Fibroblast of lung (primary cell): ENCODE measurements around the gene GRAP2. TPM values are rescaled to one million over a fixed set of nuclear protein-coding genes. Genes with fewer than 3 reads are reported as not detected.

Experiments
- DNase-seq, 2 donors: peaks; one replicate each; pipeline versions ENCODE4 v3.0.0 to v3.0.0-alpha.2; 2010; ENCODE audit warnings: low read depth in 2 of 2
- H2AFZ ChIP-seq: 2 replicates; pipeline ENCODE4 v1.5.1; 2012; ENCODE audit warnings: low read length, control low read depth, inconsistent platforms
- H3K27ac ChIP-seq: 2 replicates; pipeline ENCODE4 v1.5.1; 2011; ENCODE audit warnings: low read length, control low read depth; ENCODE audit not compliant: insufficient read depth
- H3K27me3 ChIP-seq: 2 replicates; pipeline ENCODE4 v1.5.1; 2011; ENCODE audit warnings: mild to moderate bottlenecking, low read length; ENCODE audit not compliant: control insufficient read depth, insufficient read depth
- H3K36me3 ChIP-seq: 2 replicates; pipeline ENCODE4 v1.5.1; 2011; ENCODE audit warnings: low read length; ENCODE audit not compliant: control insufficient read depth, insufficient read depth
- H3K4me1 ChIP-seq: 2 replicates; pipeline ENCODE4 v1.5.1; 2011; ENCODE audit warnings: low read length; ENCODE audit not compliant: control insufficient read depth, insufficient read depth; ENCODE audit errors: extremely low read depth
- H3K4me2 ChIP-seq: 2 replicates; pipeline ENCODE4 v1.5.1; 2011; ENCODE audit warnings: low read length, control low read depth; ENCODE audit not compliant: insufficient read depth; ENCODE audit errors: extremely low read depth
- H3K4me3 ChIP-seq, 4 experiments: fragments of 200-600 bp in 1 of 4; sonication (generic) in 1 of 4; replicated peaks in 1 of 4; 2 replicates each; pipeline ENCODE4 v1.5.1; 2011 to 2016; ENCODE audit warnings: low read length in 4 of 4, low read depth in 3 of 4, mild to moderate bottlenecking in 3 of 4, control low read depth in 2 of 4, inconsistent platforms in 1 of 4, mixed read lengths in 1 of 4; ENCODE audit not compliant: insufficient read depth in 1 of 4; ENCODE audit errors: control extremely low read depth in 1 of 4
- H3K79me2 ChIP-seq: 2 replicates; pipeline ENCODE4 v1.5.1; 2012; ENCODE audit warnings: mild to moderate bottlenecking, low read length, inconsistent platforms; ENCODE audit not compliant: control insufficient read depth, insufficient read depth
- H3K9ac ChIP-seq: 2 replicates; pipeline ENCODE4 v1.5.1; 2011; ENCODE audit warnings: mild to moderate bottlenecking, low read length, control low read depth; ENCODE audit not compliant: insufficient read depth
- H3K9me3 ChIP-seq: 2 replicates; pipeline ENCODE4 v1.5.1; 2012; ENCODE audit warnings: low read depth, low read length; ENCODE audit not compliant: control insufficient read depth, insufficient read depth
- H4K20me1 ChIP-seq: 2 replicates; pipeline ENCODE4 v1.5.1; 2011; ENCODE audit warnings: low read length; ENCODE audit not compliant: control insufficient read depth, insufficient read depth; ENCODE audit errors: extremely low read depth
- EZH2 ChIP-seq: IDR thresholded peaks from 2 replicates; pipeline ENCODE4 v1.5.1; 2012; ENCODE audit warnings: low read length, control low read depth, mild to moderate bottlenecking; ENCODE audit errors: missing control alignments
- polyA plus RNA-seq, 2 donors: library from polyadenylated mRNA; depleted of rRNA in 1 of 2; stranded (reverse) in 1 of 2; unstranded in 1 of 2; fragments of >200 nt; gene quantifications; 2 replicates each; pipeline ENCODE4 v1.2.1, GENCODE V29; 2011 to 2012; ENCODE audit warnings: missing spikeins in 1 of 2
- total RNA-seq: library from RNA; depleted of rRNA; stranded (reverse); fragments of >200 nt; gene quantifications from 2 replicates; pipeline ENCODE4 v1.2.1, GENCODE V29; 2014
- TF ChIP-seq, protein P1 (sequence below), 2 donors: IDR thresholded peaks in 1 of 2; conservative IDR thresholded peaks in 1 of 2; 1 replicate in 1 of 2; 2 replicates in 1 of 2; pipeline ENCODE4 v1.5.1; 2011 to 2012; ENCODE audit warnings: low read length in 2 of 2, control low read depth in 1 of 2, inconsistent platforms in 1 of 2, low read depth in 1 of 2, mild to moderate bottlenecking in 1 of 2

Gene GRAP2
- total and polyA plus RNA-seq, 2 donors (not counting 1 experiment from before 2014, with no cell fraction given) = not detected

DNA sequence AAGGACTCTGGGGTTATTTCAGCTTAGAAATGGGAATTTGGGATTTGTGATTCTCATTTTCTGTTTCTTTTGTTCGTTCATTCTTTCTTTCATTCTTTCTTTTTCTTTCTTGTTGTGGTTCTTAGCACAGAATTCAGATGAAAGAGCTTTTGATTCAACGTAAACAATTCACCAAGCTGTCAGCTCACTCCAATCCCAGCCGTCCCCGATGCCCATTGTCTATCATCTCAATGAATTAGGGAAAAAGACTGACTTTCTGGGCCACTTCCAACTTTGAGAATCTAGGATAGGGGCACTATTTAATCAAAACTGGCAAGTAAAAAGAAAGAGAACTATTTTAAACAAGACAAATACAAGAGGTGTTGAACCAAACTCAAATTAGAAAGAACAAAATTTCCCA, 34.2 kb downstream of the GRAP2 start:
- no peak for TF ChIP-seq EZH2
- TF ChIP-seq, protein P1, sequence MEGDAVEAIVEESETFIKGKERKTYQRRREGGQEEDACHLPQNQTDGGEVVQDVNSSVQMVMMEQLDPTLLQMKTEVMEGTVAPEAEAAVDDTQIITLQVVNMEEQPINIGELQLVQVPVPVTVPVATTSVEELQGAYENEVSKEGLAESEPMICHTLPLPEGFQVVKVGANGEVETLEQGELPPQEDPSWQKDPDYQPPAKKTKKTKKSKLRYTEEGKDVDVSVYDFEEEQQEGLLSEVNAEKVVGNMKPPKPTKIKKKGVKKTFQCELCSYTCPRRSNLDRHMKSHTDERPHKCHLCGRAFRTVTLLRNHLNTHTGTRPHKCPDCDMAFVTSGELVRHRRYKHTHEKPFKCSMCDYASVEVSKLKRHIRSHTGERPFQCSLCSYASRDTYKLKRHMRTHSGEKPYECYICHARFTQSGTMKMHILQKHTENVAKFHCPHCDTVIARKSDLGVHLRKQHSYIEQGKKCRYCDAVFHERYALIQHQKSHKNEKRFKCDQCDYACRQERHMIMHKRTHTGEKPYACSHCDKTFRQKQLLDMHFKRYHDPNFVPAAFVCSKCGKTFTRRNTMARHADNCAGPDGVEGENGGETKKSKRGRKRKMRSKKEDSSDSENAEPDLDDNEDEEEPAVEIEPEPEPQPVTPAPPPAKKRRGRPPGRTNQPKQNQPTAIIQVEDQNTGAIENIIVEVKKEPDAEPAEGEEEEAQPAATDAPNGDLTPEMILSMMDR (conservative IDR thresholded peaks at IDR 0.05 in 1 of 2, IDR thresholded peaks at IDR 0.05 in 1 of 2; ENCODE audit: low read depth in 1 of 2, low read length in 2 of 2) = no peak
- Histone ChIP-seq H3K4me2 (no peak overlapping the region), H2AFZ (no peak overlapping the region), H3K4me1 (no peaks in the 10 kb centered on the region), H3K36me3 (no peaks in the 10 kb centered on the region), H3K9ac (no peak overlapping the region), H3K27me3 (peaks cover 6% of the 10 kb centered on the region), H4K20me1 (peaks cover 1% of the 10 kb centered on the region), H3K9me3 (no peaks in the 10 kb centered on the region), H3K4me3 (no peak overlapping the region), H3K27ac (no peak overlapping the region), H3K79me2 (no peaks in the 10 kb centered on the region)
- no peak for DNase-seq

DNA sequence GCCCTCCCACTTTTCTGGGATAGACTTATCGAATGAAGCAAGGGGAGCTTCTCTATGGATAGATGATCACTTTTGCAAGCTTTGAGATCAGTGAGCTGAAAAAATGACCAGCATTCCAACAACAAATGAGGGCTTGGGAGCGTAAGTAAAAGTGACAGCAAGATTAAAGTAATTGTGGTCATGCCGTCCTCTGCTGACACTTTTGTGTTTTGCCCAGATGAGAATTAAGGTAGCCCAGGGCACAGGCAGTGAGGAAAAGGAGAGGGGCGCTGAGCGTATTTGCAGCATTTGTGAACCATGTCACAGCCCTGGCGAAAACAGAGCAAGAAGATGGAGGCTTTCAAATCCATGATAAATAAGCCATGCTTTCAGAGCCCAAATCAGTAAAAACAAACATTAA, 34.7 kb downstream of the GRAP2 start:
- Histone ChIP-seq H3K36me3 (no peaks in the 10 kb centered on the region), H3K9ac (no peak overlapping the region), H3K79me2 (no peaks in the 10 kb centered on the region), H3K27me3 (peaks cover 6% of the 10 kb centered on the region), H3K4me1 (no peaks in the 10 kb centered on the region), H4K20me1 (peaks cover 1% of the 10 kb centered on the region), H3K4me3 (no peak overlapping the region), H2AFZ (no peak overlapping the region), H3K27ac (no peak overlapping the region), H3K4me2 (no peak overlapping the region), H3K9me3 (no peaks in the 10 kb centered on the region)
- no peak for DNase-seq
- TF ChIP-seq, protein P1 (conservative IDR thresholded peaks at IDR 0.05 in 1 of 2, IDR thresholded peaks at IDR 0.05 in 1 of 2; ENCODE audit: low read depth in 1 of 2, low read length in 2 of 2) = no peak
- TF ChIP-seq EZH2 = no peak

DNA sequence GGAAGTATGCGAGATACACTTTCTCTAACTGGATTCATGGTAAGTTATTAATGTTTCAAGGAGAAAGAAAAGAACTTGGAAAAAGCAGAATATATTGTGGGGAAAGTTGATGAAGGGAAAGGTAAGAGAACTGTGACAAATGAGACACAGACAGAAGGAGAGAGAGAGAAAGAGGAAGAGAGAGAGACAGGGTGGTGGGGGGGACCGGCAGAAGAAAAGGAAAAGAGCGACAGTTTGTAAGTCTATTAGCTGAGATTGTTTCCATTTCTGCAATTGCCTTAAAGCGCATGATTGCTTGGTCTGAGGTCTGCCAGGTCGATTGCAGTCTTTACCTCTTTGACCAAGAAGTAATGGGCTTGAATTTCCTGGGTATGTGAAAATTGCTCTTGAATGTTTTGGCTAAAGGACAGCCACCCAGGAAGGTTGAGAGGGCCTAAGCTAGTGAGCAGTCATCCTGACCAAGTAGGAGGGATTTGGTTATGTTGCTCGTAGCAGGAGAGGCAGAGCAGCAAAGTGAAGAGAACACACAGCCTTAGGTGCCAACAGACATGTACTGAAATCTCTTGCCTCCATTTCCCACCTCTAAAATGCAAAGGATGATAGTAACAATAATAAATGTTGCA, 35.8 kb downstream of the GRAP2 start:
- Histone ChIP-seq H4K20me1 (peaks cover 1% of the 10 kb centered on the region), H3K4me3 (no peak overlapping the region), H3K9me3 (no peaks in the 10 kb centered on the region), H3K79me2 (no peaks in the 10 kb centered on the region), H3K4me2 (no peak overlapping the region), H2AFZ (no peak overlapping the region), H3K27me3 (peaks cover 6% of the 10 kb centered on the region), H3K36me3 (no peaks in the 10 kb centered on the region), H3K4me1 (no peaks in the 10 kb centered on the region), H3K27ac (no peak overlapping the region), H3K9ac (no peak overlapping the region)
- TF ChIP-seq EZH2 = no peak
- TF ChIP-seq, protein P1 (conservative IDR thresholded peaks at IDR 0.05 in 1 of 2, IDR thresholded peaks at IDR 0.05 in 1 of 2; ENCODE audit: low read depth in 1 of 2, low read length in 2 of 2) = no peak
- DNase-seq = no peak
